Endothelial cell of umbilical vein (primary cell): ENCODE data around the gene MED8. TPM values are rescaled to one million over a fixed set of nuclear protein-coding genes. Genes with fewer than 3 reads are reported as not detected.

Source experiments
- BruUV-seq: library from RNA; stranded (reverse); fragments of 400-500 nt; replicated peaks from 2 replicates; lab custom pipeline; 2021; lab: Mats Ljungman, UMichigan
- CTCF ChIA-PET: fragments of 300-600, 350-600 bp; sonication (Branson Sonifier 250); formaldehyde crosslinking; loops from one replicate; lab custom pipeline; 2021; ENCODE audit warnings: antibody characterized with exemption, inconsistent platforms; lab: Charles Lee
- POLR2A ChIA-PET: fragments of 300-600, 350-600 bp; sonication (Branson Sonifier 250); formaldehyde crosslinking; loops from one replicate; lab custom pipeline; 2021; ENCODE audit warnings: antibody characterized with exemption, inconsistent platforms; lab: Charles Lee
- DNase-seq: peaks from one replicate; pipeline ENCODE4 v3.0.0-alpha.2; 2011; ENCODE audit warnings: low read depth, low spot score
- FAIRE-seq: peaks from 2 replicates; lab custom pipeline; 2011; peaks lifted over from hg19 to GRCh38; lab: Jason Lieb, UNC
- H2AFZ ChIP-seq: 2 replicates; pipeline ENCODE4 v1.6.0; 2012; ENCODE audit warnings: low read depth, low read length, control low read depth, inconsistent platforms
- H3K27ac ChIP-seq: 2 replicates; pipeline ENCODE4 v1.5.1; 2011; ENCODE audit warnings: low read depth, mild to moderate bottlenecking, control low read depth, low read length, moderate library complexity; ENCODE audit not compliant: insufficient read depth
- H3K27me3 ChIP-seq, 2 experiments: 2 replicates each; pipeline versions ENCODE4 v1.6.0 to v1.6.1; 2011; ENCODE audit warnings: low read length in 2 of 2, mixed read lengths in 1 of 2; ENCODE audit not compliant: control insufficient read depth in 2 of 2, insufficient read depth in 2 of 2
- H3K36me3 ChIP-seq, 2 experiments: 2 replicates in 1 of 2; 3 replicates in 1 of 2; pipeline ENCODE4 v1.5.1; 2011; ENCODE audit warnings: low read length in 2 of 2, mild to moderate bottlenecking in 1 of 2, moderate library complexity in 1 of 2; ENCODE audit not compliant: control insufficient read depth in 2 of 2, insufficient read depth in 2 of 2; ENCODE audit errors: extremely low read depth in 1 of 2
- H3K4me1 ChIP-seq: 3 replicates; pipeline ENCODE4 v1.5.1; 2011; ENCODE audit warnings: mild to moderate bottlenecking, low read length; ENCODE audit not compliant: control insufficient read depth, insufficient read depth; ENCODE audit errors: extremely low read depth
- H3K4me2 ChIP-seq: 2 replicates; pipeline ENCODE4 v1.6.1; 2011; ENCODE audit warnings: low read length, control low read depth, mixed read lengths; ENCODE audit not compliant: insufficient read depth
- H3K4me3 ChIP-seq, 3 experiments: fragments of 200-600 bp in 1 of 3; sonication (generic), shearing (Covaris generic) in 1 of 3; replicated peaks in 1 of 3; 2 replicates each; pipeline ENCODE4 v1.5.1; 2011 to 2016; ENCODE audit warnings: control low read depth in 3 of 3, low read length in 3 of 3, mild to moderate bottlenecking in 2 of 3, inconsistent platforms in 1 of 3, low read depth in 1 of 3, moderate library complexity in 1 of 3; ENCODE audit not compliant: insufficient read depth in 1 of 3
- H3K79me2 ChIP-seq: 2 replicates; pipeline ENCODE4 v1.6.0; 2012; ENCODE audit warnings: low read length, inconsistent platforms; ENCODE audit not compliant: control insufficient read depth, insufficient read depth
- H3K9ac ChIP-seq: replicated peaks from 2 replicates; pipeline ENCODE3; 2011; ENCODE audit warnings: low read length, control low read depth; ENCODE audit not compliant: insufficient read depth; ENCODE audit errors: extremely low read depth
- H3K9me1 ChIP-seq: replicated peaks from 3 replicates; pipeline ENCODE4 v1.6.0; 2011; ENCODE audit warnings: mild to moderate bottlenecking, low read length; ENCODE audit not compliant: control insufficient read depth, insufficient read depth; ENCODE audit errors: extremely low read depth
- H3K9me3 ChIP-seq: replicated peaks from 2 replicates; pipeline ENCODE4 v1.5.1; 2012; ENCODE audit warnings: low read length, inconsistent platforms; ENCODE audit not compliant: control insufficient read depth, insufficient read depth
- H4K20me1 ChIP-seq: replicated peaks from 2 replicates; pipeline ENCODE3; 2011; ENCODE audit warnings: mild to moderate bottlenecking, low read length; ENCODE audit not compliant: control insufficient read depth, insufficient read depth; ENCODE audit errors: extremely low read depth
- EZH2 ChIP-seq: IDR thresholded peaks from 2 replicates; pipeline ENCODE4 v1.6.1; 2012; ENCODE audit warnings: borderline replicate concordance, low read depth, mild to moderate bottlenecking, moderate library complexity, low read length, inconsistent platforms; ENCODE audit not compliant: severe bottlenecking
- FOS ChIP-seq: IDR thresholded peaks from 2 replicates; pipeline ENCODE4 v1.6.1; 2011; ENCODE audit warnings: mild to moderate bottlenecking, low read length, moderate library complexity, borderline replicate concordance; ENCODE audit not compliant: insufficient read depth
- GATA2 ChIP-seq: IDR thresholded peaks from 2 replicates; pipeline ENCODE4 v1.7.0; 2011; ENCODE audit warnings: low read depth, mild to moderate bottlenecking, moderate library complexity, mixed read lengths, low read length; ENCODE audit not compliant: insufficient read length, insufficient read depth
- JUN ChIP-seq: IDR thresholded peaks from 2 replicates; pipeline ENCODE4 v1.6.1; 2011; ENCODE audit warnings: borderline replicate concordance, low read depth; ENCODE audit not compliant: insufficient read length, insufficient read depth
- MYC ChIP-seq: IDR thresholded peaks from one replicate; pipeline ENCODE4 v1.6.1; 2011; ENCODE audit warnings: mild to moderate bottlenecking, low read depth, low read length
- POLR2A ChIP-seq: IDR thresholded peaks from 2 replicates; pipeline ENCODE4 v1.6.1; 2012; ENCODE audit warnings: low read depth, mild to moderate bottlenecking, control low read depth, low read length
- POLR2AphosphoS5 ChIP-seq: IDR thresholded peaks from 2 replicates; pipeline ENCODE4 v1.6.1; 2012; ENCODE audit warnings: low read depth, mild to moderate bottlenecking, control low read depth, low read length, moderate library complexity; ENCODE audit not compliant: insufficient read depth
- dilution Hi-C: fragments of 300-500 bp; cut with MboI; formaldehyde crosslinking; loops from one replicate; pipeline ENCODE4 v1.15.0; 2019; ENCODE audit warnings: low sequenced_read_pairs; ENCODE audit not compliant: extremely low pct_ligation_motif_present
- intact Hi-C: fragments of 100-400 bp; cut with micrococcal nuclease; formaldehyde crosslinking; loops from one replicate; pipeline ENCODE4 v1.10.0; 2022
- polyA plus RNA-seq, 4 experiments: library from polyadenylated mRNA; depleted of rRNA in 3 of 4; stranded (reverse) in 3 of 4; unstranded in 1 of 4; fragments of >200 nt; gene quantifications; 2 replicates each; pipeline versions ENCODE4 v1.2.1 to v1.2.3, GENCODE V29; 2011 to 2012; ENCODE audit warnings: missing spikeins in 1 of 4
- total RNA-seq: library from RNA; stranded (reverse); gene quantifications from 2 replicates; pipeline ENCODE4 v1.2.3, GENCODE V29; 2021
- TF ChIP-seq, protein P1 (sequence below), 2 donors: IDR thresholded peaks; 1 replicate in 1 of 2; 2 replicates in 1 of 2; pipeline ENCODE4 v1.5.1; 2011; ENCODE audit warnings: low read length in 2 of 2, mild to moderate bottlenecking in 2 of 2, moderate library complexity in 2 of 2, control low read depth in 1 of 2, inconsistent platforms in 1 of 2, low read depth in 1 of 2; ENCODE audit not compliant: insufficient read depth in 1 of 2; ENCODE audit errors: extremely low read depth in 1 of 2
- TF ChIP-seq, protein P2 (sequence below): IDR thresholded peaks from 2 replicates; pipeline ENCODE4 v1.6.1; 2011; ENCODE audit not compliant: insufficient read depth, insufficient read length

MED8 gene
- total and polyA plus RNA-seq, 2 donors (not counting 3 experiments of a cell fraction or from before 2014, with no cell fraction given): 19.6 to 45.6 TPM

DNA sequence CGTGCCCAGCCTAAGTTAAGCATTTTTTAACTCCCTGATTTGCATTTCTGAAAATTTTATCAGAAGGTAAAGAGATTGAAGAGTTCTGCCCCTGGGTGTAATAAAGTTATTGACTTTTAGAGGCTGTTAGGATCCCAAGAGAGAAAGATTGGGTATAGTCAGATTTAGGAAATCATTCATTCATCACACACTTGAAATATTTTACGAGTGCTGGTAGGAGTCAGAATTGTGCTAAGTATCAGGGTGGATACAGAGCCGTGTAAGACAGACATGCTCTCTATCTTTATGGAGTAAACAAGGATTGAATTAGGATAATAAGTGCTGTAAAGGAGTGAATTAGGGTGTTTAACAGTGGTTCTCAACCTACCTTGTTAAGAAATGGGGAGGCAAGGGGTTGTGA is 3.1 kb upstream of the MED8 start:
- intact Hi-C loops: no loop called here

More for the DNA sequence above, 3.1 kb upstream of the MED8 start:
- Histone ChIP-seq H3K4me1 (peaks cover 18% of the 10 kb centered on the region), H3K9me3 (no peaks in the 10 kb centered on the region), H3K9me1 (no peaks in the 10 kb centered on the region), H2AFZ (no peak overlapping the region), H3K4me2 (no peak overlapping the region), H3K9ac (no peak overlapping the region), H3K27ac (no peak overlapping the region), H4K20me1 (no peaks in the 10 kb centered on the region), H3K79me2 (peaks cover 31% of the 10 kb centered on the region), H3K4me3 (no peak overlapping the region), H3K36me3 (peaks cover 0 to 2% of the 10 kb centered on the region in 2 experiments), H3K27me3 (no peaks in the 10 kb centered on the region)
- dilution Hi-C loops: no loop called here
- BruUV-seq: no TSS peak
- no peak for FAIRE-seq
- no peak for TF ChIP-seq EZH2
- TF ChIP-seq JUN: no peak
- TF ChIP-seq FOS: no peak
- TF ChIP-seq MYC: no peak
- no peak for TF ChIP-seq POLR2A
- TF ChIP-seq, protein P1, sequence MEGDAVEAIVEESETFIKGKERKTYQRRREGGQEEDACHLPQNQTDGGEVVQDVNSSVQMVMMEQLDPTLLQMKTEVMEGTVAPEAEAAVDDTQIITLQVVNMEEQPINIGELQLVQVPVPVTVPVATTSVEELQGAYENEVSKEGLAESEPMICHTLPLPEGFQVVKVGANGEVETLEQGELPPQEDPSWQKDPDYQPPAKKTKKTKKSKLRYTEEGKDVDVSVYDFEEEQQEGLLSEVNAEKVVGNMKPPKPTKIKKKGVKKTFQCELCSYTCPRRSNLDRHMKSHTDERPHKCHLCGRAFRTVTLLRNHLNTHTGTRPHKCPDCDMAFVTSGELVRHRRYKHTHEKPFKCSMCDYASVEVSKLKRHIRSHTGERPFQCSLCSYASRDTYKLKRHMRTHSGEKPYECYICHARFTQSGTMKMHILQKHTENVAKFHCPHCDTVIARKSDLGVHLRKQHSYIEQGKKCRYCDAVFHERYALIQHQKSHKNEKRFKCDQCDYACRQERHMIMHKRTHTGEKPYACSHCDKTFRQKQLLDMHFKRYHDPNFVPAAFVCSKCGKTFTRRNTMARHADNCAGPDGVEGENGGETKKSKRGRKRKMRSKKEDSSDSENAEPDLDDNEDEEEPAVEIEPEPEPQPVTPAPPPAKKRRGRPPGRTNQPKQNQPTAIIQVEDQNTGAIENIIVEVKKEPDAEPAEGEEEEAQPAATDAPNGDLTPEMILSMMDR (IDR thresholded peaks at IDR 0.05; ENCODE audit: extremely low read depth in 1 of 2, insufficient read depth in 1 of 2, low read depth in 1 of 2, low read length in 2 of 2): no peak
- no peak for TF ChIP-seq GATA2
- TF ChIP-seq POLR2AphosphoS5: no peak
- TF ChIP-seq, protein P2, sequence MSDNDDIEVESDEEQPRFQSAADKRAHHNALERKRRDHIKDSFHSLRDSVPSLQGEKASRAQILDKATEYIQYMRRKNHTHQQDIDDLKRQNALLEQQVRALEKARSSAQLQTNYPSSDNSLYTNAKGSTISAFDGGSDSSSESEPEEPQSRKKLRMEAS: no peak
- ChIA-PET CTCF (interaction anchor here (2.7 kb wide), 1 partner anchor 22 kb away, joined by 7 read pairs; no protein-coding TSS in a partner anchor), POLR2A (no interaction called here)
- DNase-seq: no peak
